ENCODE data around the gene ARL6IP1.

ARL6IP1 gene

GRCh38 chr16:18801145-18801972 is at the start of gene ARL6IP1:
TSS of gene ARL6IP1 (minus strand) at chr16:18801549. CDS start at chr16:18801466, 83 bp downstream.
- peak; percentile 96 to 98 for DNase-seq (ENCODE audit: low read depth in 2 of 2)

GRCh38 chr16:18846416-18846815 is 45.1 kb upstream of the ARL6IP1 start:
- no peak for DNase-seq (ENCODE audit: low read depth in 2 of 2)

- no peak for DNase-seq (ENCODE audit: low read depth in 2 of 2)
These were observed 41.2 kb upstream of the ARL6IP1 start for GRCh38 chr16:18842565-18842964.

- no peak for DNase-seq (ENCODE audit: low read depth in 2 of 2)
These were observed 40.6 kb upstream of the ARL6IP1 start for GRCh38 chr16:18841833-18842525.

GRCh38 chr16:18839555-18839954 is 38.2 kb upstream of the ARL6IP1 start:
- DNase-seq (ENCODE audit: low read depth in 2 of 2): no peak

GRCh38 chr16:18836702-18837101 is 35.4 kb upstream of the ARL6IP1 start:
- no peak for DNase-seq (ENCODE audit: low read depth in 2 of 2)

DNA sequence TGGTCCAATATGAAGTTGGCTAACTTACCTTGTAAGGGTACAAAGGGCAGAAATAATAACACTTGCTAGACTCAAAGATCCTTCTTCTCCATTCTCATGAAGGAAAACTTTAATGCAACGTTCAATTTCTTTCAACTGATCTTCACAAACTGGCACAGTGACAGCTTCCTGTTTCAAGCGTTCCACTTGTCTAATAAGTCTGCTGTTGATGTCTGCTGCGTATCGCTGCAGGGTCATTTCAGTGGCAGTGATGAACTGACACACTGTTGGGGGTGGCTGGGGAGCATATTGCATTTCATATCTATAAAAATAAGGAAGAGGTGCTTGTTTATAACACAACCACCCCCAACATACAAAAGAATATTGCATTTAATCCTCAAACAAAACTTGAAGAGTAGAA is 33.5 kb upstream of the ARL6IP1 start:
- DNase-seq (ENCODE audit: low read depth in 2 of 2): no peak

GRCh38 chr16:18833707-18834505 is 32.6 kb upstream of the ARL6IP1 start:
- DNase-seq (ENCODE audit: low read depth in 2 of 2): no peak

DNA sequence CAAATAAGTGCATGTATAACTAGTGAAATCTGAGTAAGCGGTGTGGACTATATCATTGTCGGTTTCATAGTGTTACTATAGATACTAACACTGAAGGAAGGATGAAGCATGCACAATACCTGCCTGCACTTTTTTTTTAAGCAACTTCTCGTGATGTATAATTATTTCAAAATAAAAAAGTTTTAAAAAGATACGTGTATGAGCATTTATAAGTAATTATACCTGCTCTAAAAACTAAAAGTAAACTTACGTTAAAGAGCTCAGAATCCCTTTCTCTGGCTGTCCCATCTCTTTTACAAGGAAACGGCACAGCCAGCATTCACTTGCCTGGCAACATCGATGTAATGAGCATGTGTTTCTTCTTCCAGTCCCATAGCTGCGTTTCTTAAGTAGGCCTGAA is 31.3 kb upstream of the ARL6IP1 start:
- DNase-seq (ENCODE audit: low read depth in 2 of 2): no peak

DNA sequence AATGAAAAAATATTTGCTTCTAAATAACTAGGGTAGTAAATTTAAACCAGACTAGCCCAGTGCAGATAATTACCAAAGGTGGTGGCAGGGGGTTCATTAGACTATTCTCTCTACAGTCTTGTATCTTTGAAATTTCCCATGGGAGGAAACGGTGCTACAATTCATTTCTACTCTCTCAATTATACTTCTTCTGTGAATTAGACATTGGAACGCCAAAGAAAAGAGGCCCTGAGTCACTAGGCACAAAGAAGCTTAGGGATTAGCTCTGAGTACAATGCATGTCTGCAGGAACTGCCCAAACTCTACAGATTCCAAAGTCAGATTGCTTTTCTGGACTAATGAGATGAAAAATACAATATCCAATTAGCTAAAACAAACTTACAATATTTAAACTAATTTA is 30.7 kb upstream of the ARL6IP1 start:
- no peak for DNase-seq (ENCODE audit: low read depth in 2 of 2)

- no peak for DNase-seq (ENCODE audit: low read depth in 2 of 2)
These were observed 27.9 kb upstream of the ARL6IP1 start for GRCh38 chr16:18829251-18829650.

- DNase-seq (ENCODE audit: low read depth in 2 of 2): no peak
These were observed 26.5 kb upstream of the ARL6IP1 start for GRCh38 chr16:18827890-18828289.

GRCh38 chr16:18816286-18816685 is 14.9 kb upstream of the ARL6IP1 start:
- DNase-seq (ENCODE audit: low read depth in 2 of 2): no peak

- DNase-seq (ENCODE audit: low read depth in 2 of 2): no peak
These were observed 10.6 kb upstream of the ARL6IP1 start for GRCh38 chr16:18811925-18812324.

DNA sequence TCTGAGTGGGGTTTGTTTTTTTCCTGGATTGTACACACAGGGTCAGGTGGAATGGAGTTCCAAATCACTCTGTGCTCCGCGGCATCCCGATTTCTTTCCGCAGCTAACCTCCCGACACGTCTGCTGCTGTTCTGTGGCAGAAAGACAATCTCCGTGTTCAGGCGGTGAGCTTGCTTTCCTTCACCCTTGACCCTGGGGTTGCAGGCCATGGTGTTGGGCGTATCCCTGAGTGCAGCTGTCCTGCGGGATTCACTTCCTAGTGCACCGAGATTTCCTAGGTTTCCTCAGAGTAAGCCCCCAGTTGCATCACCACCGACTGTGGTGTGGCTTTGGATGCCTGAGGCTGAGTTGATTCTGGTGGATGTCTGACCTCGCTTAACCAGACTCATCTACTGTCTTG is 7.8 kb upstream of the ARL6IP1 start:
- no peak for DNase-seq (ENCODE audit: low read depth in 2 of 2)

DNA sequence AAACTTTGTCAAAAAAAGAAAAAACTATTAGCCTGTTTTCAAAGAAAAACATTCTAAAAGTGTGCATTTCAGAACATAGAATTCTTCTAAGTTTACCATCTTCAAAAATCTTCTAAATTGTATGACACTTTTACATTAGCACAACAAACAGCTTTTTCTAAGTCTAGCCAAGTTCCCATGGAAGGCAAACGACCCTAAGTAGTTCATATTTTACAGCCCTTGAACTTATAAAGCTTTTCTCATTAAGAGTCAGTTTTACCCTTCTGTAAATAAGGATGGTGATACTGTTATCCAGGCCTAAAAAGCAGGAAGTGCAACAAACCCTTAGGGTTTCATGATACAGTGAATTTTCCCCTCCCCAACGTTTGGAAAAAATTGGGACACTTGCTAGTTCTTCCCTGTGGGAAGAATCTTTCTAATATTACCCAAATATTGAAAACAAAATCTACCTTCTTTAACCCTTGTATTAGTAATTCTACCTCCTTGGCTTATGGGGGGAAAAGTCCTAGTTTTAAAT is 4.0 kb upstream of the ARL6IP1 start:
- no peak for DNase-seq (ENCODE audit: low read depth in 2 of 2)

DNA sequence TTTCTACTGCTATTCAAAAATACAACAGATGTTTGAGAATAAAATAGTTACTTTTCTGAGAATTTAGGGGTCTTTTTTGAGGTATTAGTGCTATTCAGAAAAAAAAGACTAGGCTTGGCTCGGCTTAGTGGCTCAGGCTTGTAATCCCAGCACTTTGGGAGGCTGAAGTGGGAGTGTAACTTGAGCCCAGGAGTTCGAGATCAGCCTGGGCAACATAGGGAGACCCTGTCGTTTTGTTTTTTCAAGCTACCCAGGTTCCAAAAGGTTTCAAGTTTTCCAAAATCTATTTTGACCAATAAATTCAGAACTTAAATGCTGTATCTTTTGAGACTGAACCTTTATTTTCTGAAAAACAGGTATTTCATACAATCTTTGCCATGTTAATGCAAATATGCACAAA is 3.2 kb upstream of the ARL6IP1 start:
- no peak for DNase-seq (ENCODE audit: low read depth in 2 of 2)

DNA sequence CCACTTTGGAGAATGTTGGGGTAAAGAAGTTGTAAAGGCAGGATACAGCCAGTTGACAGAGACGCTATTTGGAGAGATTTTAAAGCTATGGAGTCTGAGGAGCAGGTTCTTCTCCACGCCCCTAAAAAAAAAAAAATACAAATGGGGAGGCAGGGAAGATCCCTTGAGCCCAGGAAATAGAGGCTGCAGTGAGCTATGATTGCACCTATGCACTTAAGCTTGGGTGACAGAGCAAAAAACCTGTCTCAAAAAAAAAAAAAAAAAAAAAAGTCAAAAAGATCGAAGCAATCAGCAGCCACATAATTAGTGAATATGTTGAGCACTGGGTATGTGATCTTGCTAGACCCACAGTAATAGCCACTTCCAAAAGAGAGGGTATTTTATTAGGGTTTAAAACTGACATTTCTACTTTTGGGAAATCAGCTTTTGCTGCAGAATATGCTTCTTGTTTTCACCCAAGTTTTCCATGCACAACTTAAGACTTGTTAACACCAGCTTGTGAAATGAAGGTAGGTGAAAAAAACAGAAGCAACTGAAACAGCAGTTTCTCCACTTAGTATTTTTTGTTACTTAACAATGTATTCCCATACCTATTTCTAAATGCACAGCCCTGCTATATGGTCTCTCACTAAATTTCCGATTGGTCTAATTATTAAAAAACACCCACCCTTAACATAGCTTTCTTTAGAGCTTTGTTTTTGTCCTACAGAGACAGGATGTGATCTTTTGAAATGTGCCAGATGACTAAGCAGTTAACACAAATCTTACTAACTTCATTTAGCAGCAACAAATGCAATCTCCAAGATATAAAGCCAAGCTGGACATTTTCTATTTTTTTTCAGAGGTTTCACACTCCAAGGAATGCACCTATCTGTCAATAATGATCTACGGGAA is 2.5 kb upstream of the ARL6IP1 start:
- no peak for DNase-seq (ENCODE audit: low read depth in 2 of 2)

DNA sequence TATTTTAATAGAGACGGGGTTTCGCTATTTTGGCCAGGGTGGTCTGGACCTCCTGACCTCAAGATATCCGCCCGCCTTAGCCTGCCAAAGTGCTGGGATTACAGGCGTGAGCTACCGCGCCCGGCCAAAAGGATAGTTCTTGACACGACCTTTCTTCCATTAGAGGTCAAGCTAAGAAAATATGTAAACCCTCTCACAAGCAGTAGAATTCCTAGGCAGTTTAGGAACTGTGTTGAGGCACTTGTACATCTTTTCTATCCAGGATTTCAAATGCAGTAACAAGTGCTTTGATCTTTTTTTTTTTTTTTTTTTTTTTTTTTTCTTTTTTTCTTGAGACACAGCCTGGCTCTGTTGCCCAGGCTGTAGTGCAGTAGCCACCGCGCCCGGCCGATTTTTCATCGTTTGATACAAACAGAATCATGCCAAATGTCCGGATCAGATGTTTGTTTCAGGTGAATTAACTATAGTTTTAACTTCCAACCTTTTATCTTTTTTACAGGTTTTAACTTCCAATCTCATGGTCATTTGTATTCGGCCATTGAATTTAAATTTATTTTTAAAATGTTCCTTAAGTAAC is 1.5 kb upstream of the ARL6IP1 start:
- DNase-seq (ENCODE audit: low read depth in 2 of 2): no peak

- DNase-seq (ENCODE audit: low read depth in 2 of 2): no peak
These were observed 589 bp downstream of the ARL6IP1 start for GRCh38 chr16:18800775-18801144.

GRCh38 chr16:18800293-18800692 is 1.1 kb downstream of the ARL6IP1 start:
- DNase-seq (ENCODE audit: low read depth in 2 of 2): no peak

All from stimulated activated CD4-positive, alpha-beta T cell treated with anti-CD3 and anti-CD28 coated beads, Interleukin-12 subunit alpha, Interleukin-12 subunit beta, amount 100 ng/mL, for 24 hours (primary cell).